ENCODE results near the gene ZNF407.

The ZNF407 gene

DNA sequence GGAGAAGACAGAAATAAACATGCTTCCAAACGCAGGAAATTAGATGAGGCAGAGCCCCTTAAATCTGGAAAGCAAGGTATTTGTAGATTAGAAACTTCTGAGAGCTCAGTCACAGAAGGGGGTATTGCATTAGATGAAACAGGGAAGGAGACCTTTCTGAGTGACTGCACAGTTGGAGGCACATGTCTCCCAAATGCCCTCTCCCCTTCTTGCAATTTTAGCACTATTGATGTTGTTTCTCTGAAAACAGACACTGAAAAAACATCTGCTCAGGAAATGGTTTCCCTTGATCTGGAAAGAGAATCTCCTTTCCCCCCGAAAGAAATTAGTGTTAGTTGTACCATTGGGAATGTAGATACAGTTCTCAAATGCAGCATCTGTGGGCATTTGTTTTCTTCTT lies 33.5 kb downstream of the ZNF407 start:
- no peak for DNase-seq (ENCODE audit: low read depth)

DNA sequence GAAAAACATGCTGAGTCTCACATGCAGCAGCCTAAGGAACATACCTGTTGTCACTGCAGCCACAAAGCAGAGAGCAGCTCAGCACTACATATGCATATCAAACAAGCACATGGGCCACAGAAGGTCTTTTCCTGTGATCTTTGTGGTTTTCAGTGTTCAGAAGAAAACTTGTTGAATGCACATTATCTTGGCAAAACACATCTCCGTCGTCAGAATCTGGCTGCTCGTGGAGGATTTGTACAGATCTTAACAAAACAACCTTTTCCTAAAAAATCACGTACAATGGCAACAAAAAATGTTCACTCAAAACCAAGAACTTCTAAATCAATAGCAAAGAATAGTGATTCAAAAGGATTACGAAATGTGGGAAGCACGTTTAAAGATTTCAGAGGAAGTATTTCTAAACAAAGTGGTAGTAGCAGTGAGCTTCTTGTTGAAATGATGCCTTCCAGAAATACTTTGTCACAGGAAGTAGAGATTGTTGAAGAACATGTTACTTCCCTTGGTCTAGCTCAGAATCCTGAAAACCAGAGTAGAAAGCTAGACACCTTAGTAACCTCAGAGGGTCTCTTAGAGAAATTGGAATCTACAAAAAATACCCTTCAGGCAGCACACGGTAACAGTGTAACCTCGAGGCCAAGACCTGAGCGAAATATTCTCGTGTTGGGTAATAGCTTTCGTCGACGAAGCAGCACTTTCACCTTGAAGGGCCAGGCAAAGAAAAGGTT lies 34.1 kb downstream of the ZNF407 start:
- no peak for DNase-seq (ENCODE audit: low read depth)

DNA sequence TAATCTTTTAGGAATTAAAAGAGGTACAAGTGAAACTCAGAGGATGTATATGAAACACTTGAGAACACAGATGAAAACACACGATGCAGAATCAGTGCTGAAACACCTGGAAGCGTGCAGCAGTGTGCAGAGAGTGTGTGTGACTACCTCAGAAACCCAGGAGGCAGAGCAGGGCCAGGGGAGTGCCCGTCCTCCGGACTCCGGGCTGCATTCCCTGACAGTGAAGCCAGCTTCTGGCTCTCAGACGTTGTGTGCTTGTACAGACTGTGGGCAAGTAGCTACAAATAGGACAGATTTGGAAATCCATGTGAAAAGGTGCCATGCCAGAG lies 34.6 kb downstream of the ZNF407 start:
- no peak for DNase-seq (ENCODE audit: low read depth)

DNA sequence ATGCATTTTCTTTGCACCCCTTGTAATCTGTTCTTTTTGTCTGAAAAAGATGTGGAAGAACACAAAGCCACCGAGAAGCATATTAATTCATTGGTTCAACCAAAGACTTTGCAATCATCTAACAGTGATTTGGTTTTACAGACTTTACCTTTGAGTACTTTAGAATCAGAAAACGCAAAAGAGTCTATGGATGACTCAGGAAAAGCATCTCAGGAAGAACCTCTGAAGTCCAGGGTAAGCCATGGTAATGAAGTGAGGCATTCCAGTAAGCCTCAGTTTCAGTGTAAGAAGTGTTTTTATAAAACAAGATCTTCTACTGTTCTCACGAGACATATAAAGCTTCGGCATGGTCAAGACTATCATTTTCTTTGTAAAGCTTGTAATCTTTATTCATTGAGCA lies 35.2 kb downstream of the ZNF407 start:
- no peak for DNase-seq (ENCODE audit: low read depth)

DNA sequence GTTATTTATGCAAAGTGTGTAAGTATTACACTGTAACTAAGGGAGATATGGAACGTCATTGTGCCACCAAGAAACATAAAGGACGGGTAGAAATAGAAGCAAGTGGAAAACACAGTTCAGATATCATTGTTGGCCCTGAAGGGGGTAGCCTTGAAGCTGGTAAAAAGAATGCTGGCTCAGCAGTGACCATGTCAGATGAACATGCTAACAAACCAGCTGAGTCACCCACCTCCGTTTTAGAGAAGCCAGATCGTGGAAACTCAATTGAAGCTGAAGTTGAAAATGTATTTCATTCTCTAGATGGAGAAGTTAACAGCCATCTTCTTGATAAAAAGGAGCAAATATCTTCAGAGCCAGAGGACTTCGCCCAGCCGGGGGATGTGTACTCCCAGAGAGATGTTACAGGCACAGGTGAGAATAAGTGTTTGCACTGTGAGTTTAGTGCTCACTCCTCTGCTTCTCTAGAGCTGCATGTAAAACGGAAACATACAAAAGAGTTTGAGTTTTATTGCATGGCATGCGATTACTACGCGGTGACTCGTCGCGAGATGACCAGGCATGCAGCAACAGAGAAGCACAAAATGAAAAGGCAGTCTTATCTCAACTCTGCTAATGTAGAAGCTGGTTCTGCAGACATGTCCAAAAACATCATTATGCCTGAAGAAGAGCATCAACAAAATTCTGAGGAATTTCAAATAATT lies 36.1 kb downstream of the ZNF407 start:
- DNase-seq (ENCODE audit: low read depth) = no peak

DNA sequence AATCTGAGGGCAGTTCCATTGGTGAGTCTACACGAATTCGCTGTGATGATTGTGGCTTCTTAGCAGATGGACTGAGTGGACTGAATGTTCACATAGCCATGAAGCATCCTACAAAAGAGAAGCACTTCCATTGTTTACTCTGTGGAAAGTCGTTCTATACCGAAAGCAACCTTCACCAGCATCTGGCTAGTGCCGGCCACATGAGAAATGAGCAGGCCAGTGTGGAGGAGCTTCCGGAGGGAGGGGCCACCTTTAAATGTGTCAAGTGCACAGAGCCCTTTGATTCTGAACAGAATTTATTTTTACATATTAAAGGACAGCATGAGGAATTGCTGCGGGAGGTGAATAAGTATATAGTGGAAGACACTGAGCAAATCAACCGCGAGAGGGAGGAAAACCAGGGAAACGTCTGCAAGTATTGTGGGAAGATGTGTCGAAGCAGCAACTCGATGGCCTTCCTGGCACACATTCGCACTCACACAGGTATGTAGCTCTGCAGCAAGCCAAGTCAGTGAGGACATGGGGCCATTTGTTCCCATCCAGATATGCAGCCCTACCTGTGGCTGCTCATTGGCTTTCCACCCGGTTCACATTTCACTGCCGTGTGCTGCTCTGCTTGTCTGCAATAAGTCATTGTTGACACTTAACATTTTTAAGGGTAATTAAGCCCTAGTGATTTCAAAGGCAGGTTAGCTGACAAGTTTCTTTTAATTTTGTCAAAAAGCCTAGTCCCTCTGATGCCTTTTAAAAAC lies 37.7 kb downstream of the ZNF407 start:
- DNase-seq (ENCODE audit: low read depth) = no peak

DNA sequence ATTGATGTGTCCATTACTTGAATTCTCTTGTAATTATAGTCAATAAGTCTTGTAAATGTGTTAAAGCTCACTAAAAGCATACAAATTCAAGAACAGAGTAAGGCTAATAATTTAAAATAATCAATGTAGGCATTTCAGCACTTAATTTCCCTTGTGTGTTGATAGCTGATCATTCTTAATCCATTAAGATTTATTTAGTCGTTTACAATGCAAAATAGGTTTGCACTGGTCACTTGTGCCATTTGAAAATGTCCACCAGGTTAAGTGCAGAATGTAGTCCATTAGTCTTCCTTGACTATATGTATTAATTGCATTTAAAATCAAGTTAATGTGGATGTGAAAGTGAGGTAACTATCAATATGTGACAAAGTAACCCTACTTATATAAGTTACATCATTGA lies 39.4 kb downstream of the ZNF407 start:
- no peak for DNase-seq (ENCODE audit: low read depth)

DNA sequence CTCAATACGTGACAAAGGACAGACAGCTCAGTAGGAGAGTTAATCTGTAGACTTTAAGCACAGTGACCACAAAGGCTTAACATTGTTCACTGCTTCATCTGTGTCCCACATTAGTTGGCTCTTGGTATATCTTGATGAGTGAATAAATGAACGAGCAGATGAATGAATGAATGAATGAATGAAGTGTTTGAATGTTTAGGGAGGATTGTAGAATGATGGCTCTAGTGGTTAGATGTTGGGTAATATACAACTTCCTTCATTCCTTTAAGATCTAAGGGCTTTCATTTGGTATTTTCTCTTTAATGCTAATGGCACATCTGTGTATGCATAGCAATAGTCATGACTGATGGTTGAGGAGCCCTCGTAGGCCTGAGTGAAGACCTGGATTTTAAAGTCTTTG lies 40.5 kb downstream of the ZNF407 start:
- no peak for DNase-seq (ENCODE audit: low read depth)

DNA sequence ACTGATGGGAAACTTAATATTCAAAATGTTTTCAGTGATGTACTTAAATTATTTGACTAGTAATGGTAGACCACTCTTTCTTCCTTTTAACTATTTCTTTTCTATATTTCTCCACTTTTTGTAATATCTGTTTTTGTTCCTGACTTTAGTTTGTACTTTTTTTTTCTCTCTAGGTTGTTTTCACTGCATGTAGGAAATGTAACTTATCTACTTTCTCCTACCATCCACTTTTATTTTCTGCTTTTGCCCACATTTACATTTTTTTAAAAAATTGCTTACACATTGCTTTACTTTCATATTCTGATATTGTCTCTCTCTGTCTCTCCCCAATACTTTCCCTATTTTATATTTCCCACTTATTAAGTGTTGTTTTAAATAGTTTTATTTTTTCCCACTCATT lies 47.0 kb downstream of the ZNF407 start:
- DNase-seq (ENCODE audit: low read depth) = no peak

DNA sequence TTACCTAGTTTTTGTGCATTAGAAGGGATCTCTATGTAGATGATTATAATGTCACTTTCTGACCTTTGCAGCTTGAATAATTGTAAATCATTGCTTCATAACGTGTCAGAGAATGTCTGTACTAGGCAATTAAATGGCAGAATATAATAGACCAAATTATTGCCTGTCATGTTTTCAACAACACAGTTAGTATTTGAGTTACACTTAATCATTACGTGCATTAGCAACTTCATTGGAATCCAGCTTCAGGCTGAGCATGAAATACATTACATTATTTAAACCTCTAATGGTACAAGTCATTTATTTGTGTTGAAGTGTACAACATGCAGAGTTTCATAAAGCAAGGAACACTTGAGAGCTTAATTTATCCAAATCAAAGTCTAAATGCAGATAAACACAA lies 48.0 kb downstream of the ZNF407 start:
- no peak for DNase-seq (ENCODE audit: low read depth)

DNA sequence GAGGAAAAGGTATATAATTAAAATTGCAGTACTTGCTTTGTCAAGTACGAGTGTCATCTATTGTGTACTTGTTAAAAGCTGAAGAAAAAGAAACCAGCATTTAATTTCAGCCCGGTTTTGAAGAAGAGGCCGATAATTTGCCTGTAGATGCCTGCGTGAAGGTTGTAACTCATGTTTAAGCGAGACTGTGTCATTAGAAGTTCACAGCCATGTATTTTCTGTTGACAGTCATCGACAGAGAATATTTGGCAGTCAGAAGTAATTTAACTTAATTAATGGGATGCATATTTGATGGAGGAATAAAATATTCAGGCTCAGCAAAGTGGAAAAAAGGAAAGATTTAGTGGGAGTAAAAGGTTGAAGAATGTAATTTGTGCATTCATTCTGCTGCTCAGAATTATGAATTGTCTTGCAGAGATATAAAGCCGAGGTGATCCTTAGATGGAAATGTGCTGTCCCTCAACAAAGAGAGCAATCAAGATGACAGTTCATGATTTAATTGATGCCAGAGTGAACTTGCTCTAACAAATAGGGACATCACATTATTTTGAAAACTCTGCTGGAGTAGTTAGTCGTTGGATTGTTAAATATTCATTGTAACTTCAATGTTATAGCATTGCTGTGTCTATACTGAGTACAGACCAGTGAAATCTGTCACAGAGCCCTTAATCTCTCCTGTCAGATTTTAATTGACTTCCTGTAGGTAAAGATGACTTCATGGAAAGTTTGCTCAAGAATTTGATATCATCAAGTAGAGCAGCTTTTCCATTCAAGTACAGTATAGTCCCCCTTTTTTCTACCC lies 53.9 kb downstream of the ZNF407 start:
- no peak for DNase-seq (ENCODE audit: low read depth)

DNA sequence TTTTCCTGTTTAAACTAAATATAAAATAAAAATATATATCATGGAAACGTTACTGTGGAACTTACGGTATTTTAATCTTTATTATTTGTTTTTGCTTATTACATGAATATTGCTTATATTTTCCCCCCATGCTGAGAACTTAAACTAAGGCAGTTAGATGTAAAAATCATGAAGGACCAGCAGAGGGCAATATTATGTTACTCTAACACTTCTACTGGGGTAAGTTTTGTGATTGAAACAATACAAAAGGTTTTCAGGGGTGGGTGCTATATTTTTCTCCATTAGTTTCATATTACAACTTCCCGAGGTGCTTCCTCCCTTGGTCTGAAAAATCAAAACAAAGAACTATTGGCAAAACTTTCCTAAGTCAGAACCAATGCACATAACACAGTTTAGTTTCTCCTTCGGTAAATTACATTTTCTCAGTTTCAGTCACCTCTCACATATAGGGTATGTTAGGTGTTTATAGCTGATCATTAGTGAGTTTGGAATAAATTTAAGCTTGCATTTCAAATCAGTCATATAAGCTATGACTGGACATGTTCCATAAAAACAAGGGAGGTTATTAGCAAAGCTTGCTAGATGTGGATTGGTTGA lies 54.8 kb downstream of the ZNF407 start:
- DNase-seq (ENCODE audit: low read depth) = no peak

DNA sequence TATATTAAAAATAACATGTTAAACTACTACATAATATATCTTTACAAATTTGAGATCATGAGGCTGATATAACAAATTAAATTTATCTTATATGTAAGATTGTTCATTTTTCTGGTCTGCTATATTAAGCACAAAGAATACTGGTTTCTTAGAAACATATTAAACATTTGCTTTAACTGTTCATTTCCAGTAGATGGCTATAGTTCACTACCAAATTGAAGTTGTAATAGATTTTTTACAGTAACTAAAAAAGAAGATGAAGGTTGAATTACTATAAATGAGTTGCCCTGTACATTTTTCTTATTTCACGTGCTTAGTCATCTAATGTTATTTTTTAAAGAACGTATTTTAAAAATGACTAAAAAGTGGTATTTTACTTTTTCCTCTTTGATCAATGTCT lies 57.0 kb downstream of the ZNF407 start:
- DNase-seq (ENCODE audit: low read depth) = no peak

DNA sequence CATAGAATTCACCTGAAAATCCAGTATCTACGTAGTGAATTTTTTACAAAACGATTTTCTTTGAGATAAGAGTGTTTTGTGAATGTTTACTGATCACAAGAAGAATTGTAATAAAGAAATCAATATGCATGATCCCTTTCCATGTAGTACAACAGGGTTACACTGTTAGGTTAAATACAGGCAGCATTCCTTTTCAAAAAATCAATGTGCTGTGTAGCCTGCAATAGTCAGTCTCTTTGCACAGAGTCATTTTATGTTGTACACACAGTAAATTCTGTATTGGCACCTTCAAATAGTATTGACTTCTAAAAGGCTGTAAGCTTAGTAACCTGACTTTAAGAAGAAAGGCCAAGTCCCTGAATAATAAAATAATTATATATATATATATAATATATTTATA lies 63.3 kb downstream of the ZNF407 start:
- DNase-seq (ENCODE audit: low read depth) = no peak

DNA sequence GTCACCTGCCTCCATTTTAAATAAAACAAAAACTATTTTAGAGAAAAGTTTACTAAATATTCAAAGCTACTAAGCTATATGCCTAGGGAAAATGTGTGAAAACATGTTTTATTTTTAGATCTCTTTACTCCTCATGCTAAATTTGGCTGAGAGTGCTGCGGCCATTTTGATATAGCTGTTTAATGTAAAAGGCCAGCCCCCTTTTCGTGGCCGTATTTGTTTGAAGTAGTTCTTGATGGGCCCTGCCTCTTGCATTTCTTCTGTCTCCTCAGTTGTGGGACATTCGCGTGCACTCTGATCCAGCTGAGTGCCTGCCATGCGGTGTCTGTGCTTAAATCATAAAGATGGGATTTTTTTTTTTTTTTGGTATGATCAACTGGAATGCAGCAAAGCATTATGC lies 64.0 kb downstream of the ZNF407 start:
- DNase-seq (ENCODE audit: low read depth) = no peak

DNA sequence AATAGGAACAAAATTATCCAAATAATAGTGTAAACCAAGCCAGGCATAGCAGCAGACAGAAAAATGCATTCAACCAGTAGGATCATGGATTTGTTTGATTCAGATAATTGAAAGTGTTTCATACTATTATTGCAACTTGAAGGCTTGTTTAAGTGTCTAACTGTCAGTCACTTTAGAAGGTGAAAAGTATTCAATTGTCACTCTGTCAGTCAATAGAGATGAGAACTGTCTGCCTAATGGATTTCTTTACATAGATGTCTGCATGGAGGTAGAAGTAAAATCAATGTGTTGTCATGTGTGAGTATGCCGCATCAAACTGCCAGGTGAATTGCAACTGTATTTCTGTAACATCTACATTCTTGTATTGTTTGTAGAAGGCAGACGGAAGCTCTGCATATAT lies 65.0 kb downstream of the ZNF407 start:
- DNase-seq (ENCODE audit: low read depth) = no peak

DNA sequence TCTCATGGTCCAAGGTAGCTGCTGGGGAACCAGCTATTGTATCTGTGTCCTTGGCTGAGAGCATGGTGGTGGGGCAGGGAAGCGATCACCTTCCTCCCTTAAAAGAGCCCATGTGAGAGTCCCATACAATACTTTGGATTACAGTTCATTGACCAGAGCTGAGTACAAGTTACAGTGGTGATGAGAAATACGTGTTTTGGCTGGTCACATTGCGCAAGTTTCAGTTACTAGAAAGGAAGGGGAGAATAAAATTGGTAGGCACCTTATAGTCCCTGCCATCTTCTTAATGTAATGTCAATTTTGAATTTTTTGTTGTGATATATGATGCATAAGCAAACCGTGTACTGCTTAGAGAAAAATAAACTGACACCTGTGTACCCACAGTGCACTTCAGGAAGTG lies 67.7 kb downstream of the ZNF407 start:
- DNase-seq (ENCODE audit: low read depth) = no peak

DNA sequence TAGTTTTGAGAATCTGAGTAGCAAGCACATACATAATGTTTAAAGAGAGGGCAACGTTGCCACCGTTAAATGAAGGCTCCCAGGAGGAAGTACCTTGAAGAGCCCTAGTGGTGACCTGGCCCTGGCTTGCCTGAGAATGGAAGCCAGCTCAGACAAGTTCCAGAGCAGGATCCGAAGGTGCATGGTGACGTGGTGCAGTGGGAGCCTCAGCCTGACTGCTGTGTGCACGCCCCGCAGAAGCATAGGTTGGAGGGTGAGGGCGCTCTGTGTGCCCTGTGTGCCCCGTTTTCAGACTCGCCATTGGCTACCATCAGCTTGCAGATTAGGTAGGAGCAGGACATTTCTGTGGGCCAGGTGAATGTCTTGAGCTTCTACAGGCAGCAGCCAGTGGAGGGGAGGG lies 68.2 kb downstream of the ZNF407 start:
- no peak for DNase-seq (ENCODE audit: low read depth)

DNA sequence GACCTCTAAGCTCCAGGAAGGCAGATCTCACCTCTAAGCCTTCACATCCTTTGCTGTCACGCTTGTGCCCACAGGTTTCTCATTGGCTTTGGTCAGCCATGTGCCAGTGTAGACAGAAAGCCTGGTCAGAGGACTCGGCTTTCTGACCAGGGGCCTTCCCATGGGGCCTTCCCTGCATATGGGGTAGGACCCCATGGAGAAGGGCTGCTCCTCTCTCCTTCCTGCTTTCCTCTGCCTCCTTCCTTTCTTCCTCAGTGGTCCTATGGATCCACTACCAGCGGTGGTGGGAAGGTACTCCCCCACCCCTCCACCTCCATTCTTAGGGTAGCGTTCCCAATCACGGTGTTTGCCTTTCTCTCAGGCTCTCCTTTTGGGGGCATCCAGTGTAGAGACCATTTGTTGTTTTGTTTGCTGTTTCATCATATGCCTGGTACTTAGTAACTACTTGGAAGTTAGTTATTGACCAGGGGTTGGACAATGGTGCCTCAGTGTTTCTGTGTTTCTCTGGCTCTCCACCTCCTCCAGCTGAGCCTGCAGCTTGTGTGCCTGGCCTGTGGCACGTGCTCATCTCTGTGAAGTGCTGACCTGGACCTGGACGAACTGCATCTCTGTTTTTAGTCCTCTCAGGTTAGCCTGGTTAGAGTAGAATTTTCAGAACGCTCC lies 71.6 kb downstream of the ZNF407 start:
- DNase-seq (ENCODE audit: low read depth) = no peak

DNA sequence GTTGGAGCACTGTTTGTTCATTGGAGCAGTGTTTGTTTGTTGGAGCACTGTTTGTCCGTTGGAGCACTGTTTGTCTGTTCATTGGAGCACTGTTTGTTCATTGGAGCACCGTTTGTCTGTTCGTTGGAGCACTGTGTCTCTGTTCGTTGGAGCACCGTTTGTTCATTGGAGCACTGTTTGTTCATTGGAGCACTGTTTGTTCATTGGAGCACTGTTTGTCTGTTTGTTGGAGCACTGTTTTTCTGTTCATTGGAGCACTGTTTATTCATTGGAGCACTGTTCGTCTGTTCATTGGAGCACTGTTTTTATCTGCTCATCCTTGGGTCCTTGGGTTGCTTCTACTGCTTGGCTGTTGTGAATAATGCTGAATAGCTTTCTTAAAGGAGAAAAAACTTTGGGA lies 74.7 kb downstream of the ZNF407 start:
- DNase-seq (ENCODE audit: low read depth) = no peak

DNA sequence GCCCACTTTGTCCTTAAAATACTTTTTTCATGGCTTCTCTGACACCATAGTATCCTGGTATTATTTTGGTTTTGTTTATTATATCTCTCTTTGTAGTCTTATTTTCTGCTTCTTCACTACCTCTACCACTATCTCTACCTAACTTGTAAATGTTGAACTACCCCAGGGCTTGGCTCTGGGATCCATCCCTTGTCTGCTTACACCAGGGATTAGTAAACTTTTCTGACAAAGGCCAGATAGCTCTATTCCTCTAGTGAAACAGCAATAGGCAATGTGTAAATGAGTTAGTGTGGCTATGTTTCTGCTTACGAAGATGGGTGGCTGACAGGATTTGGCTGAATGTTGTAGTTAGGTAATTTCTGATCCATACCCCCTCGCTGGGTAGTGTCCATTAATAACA lies 76.8 kb downstream of the ZNF407 start:
- DNase-seq (ENCODE audit: low read depth) = no peak

Measured in activated gamma-delta T cell treated with anti-CD3 and anti-CD28 coated beads, Interleukin-2, amount 50 U/mL, for 16 hours (primary cell).